K562 (cell line): Measurements from ENCODE around the gene GART. TPM values are rescaled to one million over a fixed set of nuclear protein-coding genes. Genes with fewer than 3 reads are reported as not detected.

ENCODE experiments used
- ATAC-seq: fragments of 200-7000 bp; cut with Tn5 transposase; 3 replicates; pipeline ENCODE4 v1.9.1; 2020; ENCODE audit warnings: moderate library complexity
- BruUV-seq: library from RNA; stranded (reverse); fragments of 400-500 nt; replicated peaks from 2 replicates; lab custom pipeline; 2021; lab: Mats Ljungman, UMichigan
- CTCF ChIA-PET: fragments of 300-600 bp; formaldehyde crosslinking; extraction: SDS; loops from one replicate; lab custom pipeline; 2021; ENCODE audit warnings: low intra/inter-chr PET ratio; lab: Yijun Ruan, JAX
- POLR2A ChIA-PET: fragments of 300-600, 350-650 bp; sonication (Branson Sonifier 250); formaldehyde crosslinking; extraction: SDS; loops from one replicate; lab custom pipeline; 2021; ENCODE audit warnings: antibody characterized with exemption, inconsistent platforms; lab: Yijun Ruan, JAX
- DNase-seq, 4 experiments: peaks; one replicate each; pipeline versions ENCODE4 v3.0.0 to v3.0.0-alpha.2; 2011 to 2018; ENCODE audit warnings: low spot score in 3 of 4, mixed read lengths in 3 of 4; ENCODE audit errors: extremely low read depth in 1 of 4
- FAIRE-seq: peaks from 2 replicates; lab custom pipeline; 2011; peaks lifted over from hg19 to GRCh38; lab: Jason Lieb, UNC
- H2AFZ ChIP-seq: 2 replicates; pipeline ENCODE4 v1.6.0; 2011; ENCODE audit warnings: low read depth, low read length, control low read depth, inconsistent platforms
- H3K27ac ChIP-seq: fragments of 200-600 bp; 3 replicates; pipeline ENCODE4 v1.8.0; 2011; ENCODE audit warnings: low read depth, mild to moderate bottlenecking, control low read depth, inconsistent platforms, low read length, moderate library complexity, mixed read lengths; ENCODE audit errors: extremely low read depth
- H3K27me3 ChIP-seq, 2 experiments: fragments of 300-600 bp in 1 of 2; 2 replicates in 1 of 2; 3 replicates in 1 of 2; pipeline versions ENCODE4 v1.6.0 to v1.8.0; 2011; ENCODE audit warnings: inconsistent platforms in 2 of 2, low read length in 2 of 2, mild to moderate bottlenecking in 1 of 2, mixed read lengths in 1 of 2, moderate library complexity in 1 of 2; ENCODE audit not compliant: control insufficient read depth in 2 of 2, insufficient read depth in 2 of 2
- H3K36me3 ChIP-seq: fragments of 300-600 bp; 3 replicates; pipeline ENCODE4 v1.8.0; 2011; ENCODE audit warnings: mild to moderate bottlenecking, low read length, inconsistent platforms; ENCODE audit not compliant: control insufficient read depth, insufficient read depth
- H3K4me1 ChIP-seq, 2 experiments: fragments of 200-600 bp in 1 of 2; replicated peaks in 1 of 2; 2 replicates in 1 of 2; 3 replicates in 1 of 2; pipeline versions ENCODE4 v1.5.1 to v1.8.0; 2011; ENCODE audit warnings: inconsistent platforms in 2 of 2, low read length in 2 of 2, mild to moderate bottlenecking in 1 of 2, mixed read lengths in 1 of 2, moderate library complexity in 1 of 2; ENCODE audit not compliant: control insufficient read depth in 2 of 2, insufficient read depth in 2 of 2
- H3K4me2 ChIP-seq: 2 replicates; pipeline ENCODE4 v1.6.1; 2011; ENCODE audit warnings: low read length, control low read depth, inconsistent platforms, mixed read lengths; ENCODE audit not compliant: insufficient read depth
- H3K4me3 ChIP-seq: fragments of 200-600 bp; sonication (generic), shearing (Covaris generic); 2 replicates; pipeline ENCODE4 v1.5.1; 2016; ENCODE audit warnings: control low read depth, inconsistent platforms
- H3K79me2 ChIP-seq: fragments of 200-600 bp; 3 replicates; pipeline ENCODE4 v1.8.0; 2011; ENCODE audit warnings: low read length, inconsistent platforms; ENCODE audit not compliant: control insufficient read depth, insufficient read depth
- H3K9ac ChIP-seq, 2 experiments: 2 replicates each; pipeline versions ENCODE4 v1.6.0 to v1.6.1; 2011; ENCODE audit warnings: low read depth in 2 of 2, low read length in 2 of 2, control low read depth in 1 of 2, inconsistent platforms in 1 of 2, mild to moderate bottlenecking in 1 of 2, mixed read lengths in 1 of 2; ENCODE audit not compliant: insufficient read depth in 1 of 2
- H3K9me1 ChIP-seq: one replicate; pipeline ENCODE4 v1.6.0; 2011; ENCODE audit warnings: inconsistent platforms, mild to moderate bottlenecking, low read length, moderate library complexity; ENCODE audit not compliant: control insufficient read depth, insufficient read depth
- H3K9me3 ChIP-seq: replicated peaks from 2 replicates; pipeline ENCODE4 v1.5.1; 2011; ENCODE audit warnings: low read depth, low read length, inconsistent platforms; ENCODE audit not compliant: control insufficient read depth, insufficient read depth
- H4K20me1 ChIP-seq: replicated peaks from 2 replicates; pipeline ENCODE4 v1.6.1; 2011; ENCODE audit warnings: low read length, inconsistent platforms, mixed read lengths; ENCODE audit not compliant: control insufficient read depth, insufficient read depth
- COPS2 ChIP-seq: fragments of 450-650 bp; conservative IDR thresholded peaks from 2 replicates; pipeline ENCODE4 v1.6.1; 2016; ENCODE audit warnings: mild to moderate bottlenecking, moderate library complexity
- CREB1 ChIP-seq, 2 experiments: sonication (generic) in 1 of 2; formaldehyde crosslinking in 1 of 2; IDR thresholded peaks; 2 replicates each; pipeline versions ENCODE4 v1.6.1 to v1.8.0; 2012 to 2022; ENCODE audit warnings: inconsistent platforms in 1 of 2, mild to moderate bottlenecking in 1 of 2, missing genetic modification reagents in 1 of 2, moderate library complexity in 1 of 2
- E2F4 ChIP-seq: sonication (generic); formaldehyde crosslinking; IDR thresholded peaks from 2 replicates; pipeline ENCODE4 v1.8.0; 2022; ENCODE audit warnings: mild to moderate bottlenecking, low read depth, missing genetic modification reagents
- ESRRB ChIP-seq: fragments of 250-450 bp; sonication (Bioruptor Pico); IDR thresholded peaks from 2 replicates; pipeline ENCODE4 v1.5.0; 2020; ENCODE audit warnings: mild to moderate bottlenecking, moderate library complexity, borderline replicate concordance
- RBM14 ChIP-seq: fragments of 200-400 bp; formaldehyde crosslinking; IDR thresholded peaks from 2 replicates; pipeline ENCODE4 v1.6.1; 2018; ENCODE audit warnings: low read depth, mild to moderate bottlenecking, low read length, moderate library complexity, borderline replicate concordance; ENCODE audit not compliant: insufficient read depth
- TGIF2 ChIP-seq: sonication (generic); formaldehyde crosslinking; IDR thresholded peaks from 2 replicates; pipeline ENCODE4 v1.8.1; 2022; ENCODE audit warnings: mild to moderate bottlenecking, missing genetic modification reagents, moderate library complexity
- ZNF121 ChIP-seq: sonication (generic); formaldehyde crosslinking; conservative IDR thresholded peaks from 2 replicates; pipeline ENCODE4 v1.8.0; 2022; ENCODE audit warnings: missing genetic modification reagents
- ZNF584 ChIP-seq: fragments of 200-800 bp; sonication (Bioruptor generic); IDR thresholded peaks from 2 replicates; pipeline ENCODE4 v1.6.1; 2016; ENCODE audit warnings: low read depth, mild to moderate bottlenecking, missing genetic modification characterization, missing compliant biosample characterization
- WGBS: fragments of 100-300 bp; shearing (Covaris generic); methylation state at CpG from one replicate; pipeline ENCODE4 v1.1.6; 2016; ENCODE audit warnings: low coverage, mixed read lengths; ENCODE audit not compliant: insufficient coverage; ENCODE audit errors: missing lambda C conversion rate; 5-methylcytosine and 5-hydroxymethylcytosine counted together
- in situ Hi-C: fragments of 300-500 bp; cut with MboI; formaldehyde crosslinking; loops from 4 replicates; pipeline ENCODE4 v1.15.0; 2018; ENCODE audit warnings: inconsistent platforms, mixed read lengths
- intact Hi-C: fragments of 100-400 bp; cut with micrococcal nuclease; formaldehyde crosslinking; loops from 2 replicates; pipeline ENCODE4 v1.14.2; 2022
- polyA plus RNA-seq, 8 experiments: library from polyadenylated mRNA; depleted of rRNA in 4 of 8; stranded (reverse) in 5 of 8; unstranded in 3 of 8; fragments of >200 nt; fragmentation: Nextera tagmentation in 2 of 8; fragmentation: Illumina TruSeq in 1 of 8; extraction: Ambion mirVana in 2 of 8; extraction: Trizol in 1 of 8; gene quantifications; 2 replicates each; pipeline versions ENCODE4 v1.2.1 to v1.2.3, GENCODE V29; 2011 to 2014; ENCODE audit warnings: inconsistent platforms in 1 of 8, missing spikeins in 1 of 8
- total RNA-seq, 7 experiments: library from RNA; depleted of rRNA in 6 of 7; stranded (reverse); fragments of >200 nt in 6 of 7; fragmentation: Illumina TruSeq in 2 of 7; extraction: Trizol in 2 of 7; gene quantifications; 2 replicates each; pipeline versions ENCODE4 v1.2.1 to v1.2.3, GENCODE V29; 2011 to 2021; ENCODE audit warnings: low replicate concordance in 1 of 7
- TF ChIP-seq, protein P1 (sequence below): fragments of 450-650 bp; IDR thresholded peaks from 2 replicates; pipeline ENCODE4 v1.6.1; 2016; ENCODE audit warnings: mild to moderate bottlenecking
- TF ChIP-seq, protein P2 (sequence below): fragments of 200-400 bp; formaldehyde crosslinking; IDR thresholded peaks from 2 replicates; pipeline ENCODE4 v1.6.1; 2017; ENCODE audit warnings: mild to moderate bottlenecking, low read depth, low read length, moderate library complexity

Gene GART
- total and polyA plus RNA-seq, 9 of the 15 experiments (the other 6 are each of a cell fraction or from before 2014, with no cell fraction given) = 141 to 429 (median 349) TPM

- H3K36me3 ChIP-seq = peaks cover 95% of the 10 kb centered on the region
- no peaks in the 10 kb centered on the region for H3K9me1 ChIP-seq
- H3K27ac ChIP-seq = no peak overlapping the region
- no peaks in the 10 kb centered on the region for H4K20me1 ChIP-seq
- H3K79me2 ChIP-seq = no peaks in the 10 kb centered on the region
- H3K27me3 ChIP-seq = no peaks in the 10 kb centered on the region
- ATAC-seq (no peak), FAIRE-seq (no peak), DNase-seq (no peak)
- H3K4me3 ChIP-seq = no peak overlapping the region
- no peak overlapping the region for H3K9ac ChIP-seq
- TF ChIP-seq RBM14 (no peak), ZNF121 (peak; percentile 85), TGIF2 (no peak), CREB1 (IDR thresholded peaks at IDR 0.05) (no peak), CREB1 (CRISPR knock-in tag; IDR thresholded peaks at IDR 0.05) (no peak)
- peaks cover 0 to 9% of the 10 kb centered on the region in 2 experiments; a peak in 3 of 5 replicates for H3K4me1 ChIP-seq
- ChIA-PET POLR2A (interaction anchor here (0.7 to 1.5 kb wide), 2 partner anchors 22 to 57 kb away, joined by 3 to 4 read pairs; no protein-coding TSS in a partner anchor), CTCF (no interaction called here)
- no peak overlapping the region for H2AFZ ChIP-seq
- 95% methylated on average over 3 of the region's 3 CpGs for WGBS
- in situ Hi-C loops = no loop called here
- no peaks in the 10 kb centered on the region for H3K9me3 ChIP-seq
- no TSS peak for BruUV-seq
- intact Hi-C loops = no loop called here
- H3K4me2 ChIP-seq = no peak overlapping the region
Observed at GRCh38 chr21:33512481-33512880, 29.4 kb downstream of the GART start.

DNA sequence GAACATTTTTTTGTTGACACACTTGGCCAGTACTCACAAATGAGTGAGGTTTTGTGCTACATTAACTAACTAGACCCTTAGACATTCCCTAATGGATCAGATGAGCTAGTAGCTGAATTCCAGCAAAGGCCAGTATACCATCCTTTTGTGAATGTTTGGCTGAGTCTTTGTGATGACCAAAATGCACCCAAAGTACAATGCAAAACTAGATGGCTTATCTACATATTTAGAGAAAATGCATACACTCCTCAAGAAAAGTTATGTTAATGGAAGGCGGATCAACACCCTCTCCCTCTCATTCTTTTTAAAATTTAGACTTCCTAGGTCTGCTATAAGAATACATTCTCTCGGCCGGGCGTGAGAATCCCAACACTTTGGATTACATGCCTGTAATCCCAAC lies 30.3 kb downstream of the GART start:
- in situ Hi-C loops = no loop called here
- Histone ChIP-seq H3K9me3 (no peaks in the 10 kb centered on the region), H3K27me3 (no peaks in the 10 kb centered on the region), H3K4me2 (no peak overlapping the region), H3K4me3 (no peak overlapping the region), H4K20me1 (no peaks in the 10 kb centered on the region), H3K4me1 (peaks cover 0 to 9% of the 10 kb centered on the region in 2 experiments; a peak in 3 of 5 replicates), H3K9ac (no peak overlapping the region), H3K36me3 (peaks cover 95% of the 10 kb centered on the region), H3K27ac (no peak overlapping the region), H2AFZ (no peak overlapping the region), H3K79me2 (no peaks in the 10 kb centered on the region; the same call in 2 of the 3 replicates), H3K9me1 (no peaks in the 10 kb centered on the region)
- FAIRE-seq (no peak), ATAC-seq (no peak), DNase-seq (no peak)
- POLR2A ChIA-PET = interaction anchor here (1.0 kb wide), 3 partner anchors 18 to 40 kb away, joined by 3 read pairs; no protein-coding TSS in a partner anchor
- CTCF ChIA-PET = no interaction called here
- 99% methylated on average over 4 of the region's 4 CpGs for WGBS
- no TSS peak for BruUV-seq
- intact Hi-C loops = no loop called here
- TF ChIP-seq, protein P1, sequence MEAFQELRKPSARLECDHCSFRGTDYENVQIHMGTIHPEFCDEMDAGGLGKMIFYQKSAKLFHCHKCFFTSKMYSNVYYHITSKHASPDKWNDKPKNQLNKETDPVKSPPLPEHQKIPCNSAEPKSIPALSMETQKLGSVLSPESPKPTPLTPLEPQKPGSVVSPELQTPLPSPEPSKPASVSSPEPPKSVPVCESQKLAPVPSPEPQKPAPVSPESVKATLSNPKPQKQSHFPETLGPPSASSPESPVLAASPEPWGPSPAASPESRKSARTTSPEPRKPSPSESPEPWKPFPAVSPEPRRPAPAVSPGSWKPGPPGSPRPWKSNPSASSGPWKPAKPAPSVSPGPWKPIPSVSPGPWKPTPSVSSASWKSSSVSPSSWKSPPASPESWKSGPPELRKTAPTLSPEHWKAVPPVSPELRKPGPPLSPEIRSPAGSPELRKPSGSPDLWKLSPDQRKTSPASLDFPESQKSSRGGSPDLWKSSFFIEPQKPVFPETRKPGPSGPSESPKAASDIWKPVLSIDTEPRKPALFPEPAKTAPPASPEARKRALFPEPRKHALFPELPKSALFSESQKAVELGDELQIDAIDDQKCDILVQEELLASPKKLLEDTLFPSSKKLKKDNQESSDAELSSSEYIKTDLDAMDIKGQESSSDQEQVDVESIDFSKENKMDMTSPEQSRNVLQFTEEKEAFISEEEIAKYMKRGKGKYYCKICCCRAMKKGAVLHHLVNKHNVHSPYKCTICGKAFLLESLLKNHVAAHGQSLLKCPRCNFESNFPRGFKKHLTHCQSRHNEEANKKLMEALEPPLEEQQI = no peak
- TF ChIP-seq ZNF584 (CRISPR knock-in tag) (no peak), E2F4 (CRISPR knock-in tag) (no peak), COPS2 (no peak), ESRRB (CRISPR knock-in tag) (no peak)
- TF ChIP-seq, protein P2, sequence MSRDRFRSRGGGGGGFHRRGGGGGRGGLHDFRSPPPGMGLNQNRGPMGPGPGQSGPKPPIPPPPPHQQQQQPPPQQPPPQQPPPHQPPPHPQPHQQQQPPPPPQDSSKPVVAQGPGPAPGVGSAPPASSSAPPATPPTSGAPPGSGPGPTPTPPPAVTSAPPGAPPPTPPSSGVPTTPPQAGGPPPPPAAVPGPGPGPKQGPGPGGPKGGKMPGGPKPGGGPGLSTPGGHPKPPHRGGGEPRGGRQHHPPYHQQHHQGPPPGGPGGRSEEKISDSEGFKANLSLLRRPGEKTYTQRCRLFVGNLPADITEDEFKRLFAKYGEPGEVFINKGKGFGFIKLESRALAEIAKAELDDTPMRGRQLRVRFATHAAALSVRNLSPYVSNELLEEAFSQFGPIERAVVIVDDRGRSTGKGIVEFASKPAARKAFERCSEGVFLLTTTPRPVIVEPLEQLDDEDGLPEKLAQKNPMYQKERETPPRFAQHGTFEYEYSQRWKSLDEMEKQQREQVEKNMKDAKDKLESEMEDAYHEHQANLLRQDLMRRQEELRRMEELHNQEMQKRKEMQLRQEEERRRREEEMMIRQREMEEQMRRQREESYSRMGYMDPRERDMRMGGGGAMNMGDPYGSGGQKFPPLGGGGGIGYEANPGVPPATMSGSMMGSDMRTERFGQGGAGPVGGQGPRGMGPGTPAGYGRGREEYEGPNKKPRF = no peak
